A549 (cell line): ENCODE results near the gene BEAN1. TPM values are rescaled to one million over a fixed set of nuclear protein-coding genes. Genes with fewer than 3 reads are reported as not detected.
A peak's percentile ranks its signal among the peaks of the same experiment; 100 is the strongest.

Experiments used
- ATAC-seq, 2 experiments: fragments of 200-7000 bp in 1 of 2; fragments of >200 bp in 1 of 2; cut with Nextera tagmentation in 1 of 2; cut with Tn5 transposase in 1 of 2; 3 replicates each; pipeline versions ENCODE4 v1.8.0 to v1.9.1; 2018 to 2020; ENCODE audit warnings: mild to moderate bottlenecking in 1 of 2, moderate library complexity in 1 of 2
- CTCF ChIA-PET: fragments of 300-600 bp; sonication (Branson Sonifier 250); formaldehyde crosslinking; extraction: SDS; loops from one replicate; lab custom pipeline; 2021; ENCODE audit warnings: antibody characterized with exemption, inconsistent platforms; lab: Yijun Ruan, JAX
- POLR2A ChIA-PET: fragments of 350-600 bp; formaldehyde crosslinking; extraction: SDS; loops from one replicate; lab custom pipeline; 2021; ENCODE audit warnings: antibody characterized with exemption, inconsistent platforms; lab: Yijun Ruan, JAX
- DNase-seq, 2 experiments: peaks; one replicate each; pipeline versions ENCODE4 v3.0.0 to v3.0.0-alpha.2; 2011 to 2016; ENCODE audit warnings: low read depth in 1 of 2, low spot score in 1 of 2
- FAIRE-seq: peaks from 2 replicates; lab custom pipeline; 2011; peaks lifted over from hg19 to GRCh38; lab: Jason Lieb, UNC
- H3K27ac ChIP-seq, 2 experiments: fragments of >200 bp; sonication (Bioruptor Twin); formaldehyde crosslinking; 3 replicates each; pipeline ENCODE4 v1.5.1; 2016 to 2017
- H3K4me1 ChIP-seq: fragments of >200 bp; sonication (Bioruptor Twin); formaldehyde crosslinking; 3 replicates; pipeline ENCODE4 v1.6.1; 2016
- H3K4me2 ChIP-seq: fragments of >200 bp; sonication (Bioruptor Twin); formaldehyde crosslinking; 3 replicates; pipeline ENCODE4 v1.6.1; 2016
- H3K4me3 ChIP-seq: fragments of >200 bp; sonication (Bioruptor Twin); formaldehyde crosslinking; 3 replicates; pipeline ENCODE4 v1.5.1; 2016
- H3K9me3 ChIP-seq: fragments of >200 bp; sonication (Bioruptor Twin); formaldehyde crosslinking; 3 replicates; pipeline ENCODE4 v1.6.1; 2016
- BHLHE40 ChIP-seq: IDR thresholded peaks from 2 replicates; pipeline ENCODE4 v1.6.1; 2012; ENCODE audit warnings: low read depth, low read length, inconsistent platforms
- CBX2 ChIP-seq: fragments of 200-600 bp; sonication (generic); IDR thresholded peaks from 2 replicates; pipeline ENCODE4 v1.6.1; 2016; ENCODE audit warnings: low read depth, mild to moderate bottlenecking, borderline replicate concordance
- CEBPB ChIP-seq, 2 experiments: fragments of >200 bp in 1 of 2; sonication (Bioruptor Twin) in 1 of 2; formaldehyde crosslinking in 1 of 2; IDR thresholded peaks; 2 replicates each; pipeline ENCODE4 v1.6.1; 2012 to 2016
- EHF ChIP-seq: fragments of 250-450 bp; sonication (Bioruptor Pico); IDR thresholded peaks from 2 replicates; pipeline ENCODE4 v1.5.0; 2020; ENCODE audit warnings: mild to moderate bottlenecking
- EHMT2 ChIP-seq: fragments of 200-600 bp; sonication (generic); IDR thresholded peaks from 2 replicates; pipeline ENCODE4 v1.6.1; 2016; ENCODE audit warnings: antibody characterized with exemption, low read depth, mild to moderate bottlenecking, moderate library complexity
- EP300 ChIP-seq, 2 experiments: fragments of >200 bp; sonication (Bioruptor Twin); formaldehyde crosslinking; IDR thresholded peaks; 2 replicates in 1 of 2; 3 replicates in 1 of 2; pipeline ENCODE4 v1.6.1; 2016 to 2017
- ESRRA ChIP-seq: fragments of 150-350 bp; IDR thresholded peaks from 2 replicates; pipeline ENCODE4 v1.6.1; 2014; ENCODE audit warnings: mild to moderate bottlenecking, low read length, borderline replicate concordance
- FOXS1 ChIP-seq: fragments of 250-450 bp; sonication (Bioruptor Pico); IDR thresholded peaks from 2 replicates; pipeline ENCODE4 v1.5.0; 2020; ENCODE audit warnings: mild to moderate bottlenecking, moderate library complexity
- HOXB13 ChIP-seq: fragments of 250-450 bp; sonication (Bioruptor Pico); IDR thresholded peaks from 2 replicates; pipeline ENCODE4 v1.5.0; 2020; ENCODE audit warnings: low read depth, mild to moderate bottlenecking, moderate library complexity
- HOXB5 ChIP-seq: fragments of 250-450 bp; sonication (Bioruptor Pico); IDR thresholded peaks from 2 replicates; pipeline ENCODE4 v1.5.0; 2020; ENCODE audit warnings: mild to moderate bottlenecking, moderate library complexity
- JUN ChIP-seq, 2 experiments: fragments of >200 bp; sonication (Bioruptor Twin); formaldehyde crosslinking; IDR thresholded peaks; 2 replicates in 1 of 2; 3 replicates in 1 of 2; pipeline ENCODE4 v1.6.1; 2016 to 2017
- KDM1A ChIP-seq: fragments of 200-600 bp; sonication (generic); IDR thresholded peaks from 2 replicates; pipeline ENCODE4 v1.6.1; 2016; ENCODE audit warnings: low read depth, mild to moderate bottlenecking
- MAFK ChIP-seq: fragments of 450-650 bp; IDR thresholded peaks from 2 replicates; pipeline ENCODE4 v1.6.1; 2014; ENCODE audit not compliant: partially characterized antibody
- MAZ ChIP-seq: fragments of 150-350 bp; IDR thresholded peaks from 2 replicates; pipeline ENCODE4 v1.6.1; 2014; ENCODE audit warnings: antibody characterized with exemption, low read depth, low read length, borderline replicate concordance
- MYC ChIP-seq: IDR thresholded peaks from 2 replicates; pipeline ENCODE4 v1.6.1; 2012; ENCODE audit warnings: mild to moderate bottlenecking, inconsistent platforms, low read length, improper control_type of control experiment, borderline replicate concordance
- NFE2L2 ChIP-seq: fragments of 150-350 bp; conservative IDR thresholded peaks from 2 replicates; pipeline ENCODE4 v1.6.1; 2014; ENCODE audit warnings: low read length
- NR3C1 ChIP-seq: fragments of >200 bp; sonication (Bioruptor Twin); formaldehyde crosslinking; IDR thresholded peaks from 3 replicates; pipeline ENCODE4 v1.6.1; 2017
- POLR2A ChIP-seq: IDR thresholded peaks from 2 replicates; pipeline ENCODE4 v1.6.1; 2012; ENCODE audit warnings: mild to moderate bottlenecking, low read length
- RCOR1 ChIP-seq: fragments of 150-350 bp; IDR thresholded peaks from 2 replicates; pipeline ENCODE4 v1.6.1; 2014; ENCODE audit warnings: antibody characterized with exemption, low read length, low read depth
- RFX5 ChIP-seq: fragments of 450-650 bp; IDR thresholded peaks from 2 replicates; pipeline ENCODE4 v1.7.1; 2014; ENCODE audit warnings: antibody characterized with exemption, mild to moderate bottlenecking, moderate library complexity
- SREBF2 ChIP-seq: fragments of 450-650 bp; IDR thresholded peaks from 2 replicates; pipeline ENCODE4 v1.6.1; 2014; ENCODE audit warnings: mild to moderate bottlenecking, moderate library complexity
- TFCP2L1 ChIP-seq: fragments of 250-450 bp; sonication (Bioruptor Pico); IDR thresholded peaks from 2 replicates; pipeline ENCODE4 v1.5.0; 2021; ENCODE audit warnings: mild to moderate bottlenecking
- ZC3H11A ChIP-seq: fragments of 450-650 bp; IDR thresholded peaks from 2 replicates; pipeline ENCODE4 v1.6.1; 2014; ENCODE audit warnings: antibody characterized with exemption, mild to moderate bottlenecking
- WGBS: methylation state at CpG from one replicate; pipeline ENCODE4 v1.1.6; 2017; ENCODE audit errors: missing lambda C conversion rate; 5-methylcytosine and 5-hydroxymethylcytosine counted together
- polyA plus RNA-seq, 4 experiments: library from polyadenylated mRNA; depleted of rRNA in 3 of 4; stranded (reverse); fragments of >200 nt; fragmentation: RNase III in 1 of 4; extraction: RNeasy Plus Mini Kit Qiagen cat#74134 plus additional on column Dnase treatment in 1 of 4; gene quantifications; 2 replicates in 3 of 4; 3 replicates in 1 of 4; pipeline ENCODE4 v1.2.3, GENCODE V29; 2011 to 2017
- TF ChIP-seq, protein P1 (sequence below): fragments of >200 bp; sonication (Bioruptor Twin); formaldehyde crosslinking; IDR thresholded peaks from 3 replicates; pipeline ENCODE4 v1.6.1; 2016
- TF ChIP-seq, protein P2 (sequence below): fragments of 200-600 bp; sonication (generic); IDR thresholded peaks from 2 replicates; pipeline ENCODE4 v1.6.1; 2016; ENCODE audit warnings: antibody characterized with exemption, mild to moderate bottlenecking, moderate library complexity
- TF ChIP-seq, protein P3 (sequence below): IDR thresholded peaks from 2 replicates; pipeline ENCODE4 v1.6.1; 2012
- TF ChIP-seq, protein P4 (sequence below): fragments of >200 bp; sonication (Bioruptor Twin); formaldehyde crosslinking; IDR thresholded peaks from 2 replicates; pipeline ENCODE4 v1.6.1; 2016

Gene BEAN1
- polyA plus RNA-seq, 2 of the 4 experiments (the other 2 are of a cell fraction): 0.98 to 1.7 TPM

DNA sequence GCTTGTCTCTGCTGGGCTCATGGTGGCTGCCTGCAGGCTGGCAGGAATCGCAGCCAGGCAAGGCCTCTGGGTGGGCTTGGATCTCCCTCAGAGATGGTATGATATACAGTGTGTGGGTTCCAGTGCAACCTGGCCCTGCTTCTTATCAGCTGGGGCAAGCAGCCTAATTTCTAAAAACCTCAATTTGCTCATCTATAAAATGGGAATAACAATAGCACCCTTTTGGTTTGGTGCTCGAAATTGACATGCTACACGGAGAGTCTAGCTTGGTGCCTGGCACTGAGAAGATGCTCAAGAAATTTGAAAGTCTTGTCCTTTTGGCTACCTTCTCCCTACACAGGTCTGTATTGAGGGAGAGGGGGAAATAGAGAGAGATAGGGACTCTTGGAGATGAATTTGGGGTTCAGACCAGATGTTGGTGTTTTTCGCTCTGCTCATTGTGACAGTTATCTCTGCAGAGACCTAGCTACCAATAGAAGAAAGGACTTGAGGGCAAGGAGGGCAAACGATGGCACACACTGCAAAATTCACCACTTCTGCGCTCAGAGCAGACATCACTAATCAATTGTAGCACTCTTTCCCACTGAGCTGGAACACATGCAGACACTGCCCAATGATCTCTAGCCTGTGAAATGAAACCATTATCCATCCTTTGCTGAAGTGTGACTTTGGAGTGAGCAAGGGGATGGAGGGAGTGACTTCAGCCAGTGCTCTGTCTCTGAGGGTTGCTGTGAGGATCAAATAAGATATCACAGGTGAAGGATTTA lies 15.6 kb downstream of the BEAN1 start:
- Histone ChIP-seq H3K4me3 (no peak overlapping the region), H3K27ac (no peak overlapping the region), H3K4me2 (no peak overlapping the region), H3K9me3 (no peaks in the 10 kb centered on the region), H3K4me1 (no peaks in the 10 kb centered on the region)
- no peak for DNase-seq
- TF ChIP-seq ESRRA (no peak), BHLHE40 (no peak), EHMT2 (no peak), MAZ (no peak), NR3C1 (no peak), HOXB13 (CRISPR knock-in tag) (no peak), KDM1A (no peak), MAFK (no peak), EHF (CRISPR knock-in tag) (no peak), CEBPB (IDR thresholded peaks at IDR 0.05) (no peak), FOXS1 (no peak), MYC (no peak), EP300 (IDR thresholded peaks at IDR 0.05) (no peak), SREBF2 (no peak), JUN (IDR thresholded peaks at IDR 0.05) (no peak)
- TF ChIP-seq, protein P1, sequence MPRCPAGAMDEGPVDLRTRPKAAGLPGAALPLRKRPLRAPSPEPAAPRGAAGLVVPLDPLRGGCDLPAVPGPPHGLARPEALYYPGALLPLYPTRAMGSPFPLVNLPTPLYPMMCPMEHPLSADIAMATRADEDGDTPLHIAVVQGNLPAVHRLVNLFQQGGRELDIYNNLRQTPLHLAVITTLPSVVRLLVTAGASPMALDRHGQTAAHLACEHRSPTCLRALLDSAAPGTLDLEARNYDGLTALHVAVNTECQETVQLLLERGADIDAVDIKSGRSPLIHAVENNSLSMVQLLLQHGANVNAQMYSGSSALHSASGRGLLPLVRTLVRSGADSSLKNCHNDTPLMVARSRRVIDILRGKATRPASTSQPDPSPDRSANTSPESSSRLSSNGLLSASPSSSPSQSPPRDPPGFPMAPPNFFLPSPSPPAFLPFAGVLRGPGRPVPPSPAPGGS: no peak
- TF ChIP-seq, protein P2, sequence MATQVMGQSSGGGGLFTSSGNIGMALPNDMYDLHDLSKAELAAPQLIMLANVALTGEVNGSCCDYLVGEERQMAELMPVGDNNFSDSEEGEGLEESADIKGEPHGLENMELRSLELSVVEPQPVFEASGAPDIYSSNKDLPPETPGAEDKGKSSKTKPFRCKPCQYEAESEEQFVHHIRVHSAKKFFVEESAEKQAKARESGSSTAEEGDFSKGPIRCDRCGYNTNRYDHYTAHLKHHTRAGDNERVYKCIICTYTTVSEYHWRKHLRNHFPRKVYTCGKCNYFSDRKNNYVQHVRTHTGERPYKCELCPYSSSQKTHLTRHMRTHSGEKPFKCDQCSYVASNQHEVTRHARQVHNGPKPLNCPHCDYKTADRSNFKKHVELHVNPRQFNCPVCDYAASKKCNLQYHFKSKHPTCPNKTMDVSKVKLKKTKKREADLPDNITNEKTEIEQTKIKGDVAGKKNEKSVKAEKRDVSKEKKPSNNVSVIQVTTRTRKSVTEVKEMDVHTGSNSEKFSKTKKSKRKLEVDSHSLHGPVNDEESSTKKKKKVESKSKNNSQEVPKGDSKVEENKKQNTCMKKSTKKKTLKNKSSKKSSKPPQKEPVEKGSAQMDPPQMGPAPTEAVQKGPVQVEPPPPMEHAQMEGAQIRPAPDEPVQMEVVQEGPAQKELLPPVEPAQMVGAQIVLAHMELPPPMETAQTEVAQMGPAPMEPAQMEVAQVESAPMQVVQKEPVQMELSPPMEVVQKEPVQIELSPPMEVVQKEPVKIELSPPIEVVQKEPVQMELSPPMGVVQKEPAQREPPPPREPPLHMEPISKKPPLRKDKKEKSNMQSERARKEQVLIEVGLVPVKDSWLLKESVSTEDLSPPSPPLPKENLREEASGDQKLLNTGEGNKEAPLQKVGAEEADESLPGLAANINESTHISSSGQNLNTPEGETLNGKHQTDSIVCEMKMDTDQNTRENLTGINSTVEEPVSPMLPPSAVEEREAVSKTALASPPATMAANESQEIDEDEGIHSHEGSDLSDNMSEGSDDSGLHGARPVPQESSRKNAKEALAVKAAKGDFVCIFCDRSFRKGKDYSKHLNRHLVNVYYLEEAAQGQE: no peak
- ATAC-seq: no peak
- FAIRE-seq: no peak
- WGBS: 80% methylated on average over 6 of the region's 6 CpGs
- ChIA-PET CTCF (interaction anchor here (0.9 to 4.4 kb wide), 7 partner anchors 10 to 73 kb away, joined by 3 to 24 read pairs (median 4); no protein-coding TSS in a partner anchor), POLR2A (no interaction called here)

DNA sequence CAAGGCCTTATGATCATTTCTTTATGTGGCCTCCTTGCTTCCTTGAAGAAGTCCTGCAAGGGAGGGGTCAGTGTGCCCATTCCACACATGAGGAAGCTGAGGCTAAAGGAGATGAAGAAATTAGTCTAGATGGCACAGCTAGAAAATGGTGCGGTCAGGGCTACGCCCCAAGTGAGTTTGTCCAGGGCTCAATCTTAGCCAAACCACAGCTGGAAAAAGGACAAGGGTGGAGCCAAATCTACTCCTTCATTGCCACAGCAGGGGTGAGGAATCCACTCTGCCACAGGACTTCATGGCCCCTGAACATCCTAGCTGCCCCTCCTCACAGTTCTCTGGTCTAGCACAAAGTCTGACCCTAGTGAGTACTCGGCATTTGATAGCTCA lies 16.2 kb downstream of the BEAN1 start:
- no peak for ATAC-seq
- Histone ChIP-seq H3K4me3 (no peak overlapping the region), H3K4me2 (no peak overlapping the region), H3K4me1 (no peaks in the 10 kb centered on the region), H3K27ac (no peak overlapping the region), H3K9me3 (no peaks in the 10 kb centered on the region)
- ChIA-PET POLR2A (no interaction called here), CTCF (interaction anchor here (1.0 to 4.4 kb wide), 9 partner anchors 9 to 72 kb away, joined by 3 to 24 read pairs (median 6); no protein-coding TSS in a partner anchor)
- no peak for TF ChIP-seq TFCP2L1 (CRISPR knock-in tag)
- no peak for DNase-seq
- WGBS: 84% methylated on average over 3 of the region's 3 CpGs
- FAIRE-seq: no peak

DNA sequence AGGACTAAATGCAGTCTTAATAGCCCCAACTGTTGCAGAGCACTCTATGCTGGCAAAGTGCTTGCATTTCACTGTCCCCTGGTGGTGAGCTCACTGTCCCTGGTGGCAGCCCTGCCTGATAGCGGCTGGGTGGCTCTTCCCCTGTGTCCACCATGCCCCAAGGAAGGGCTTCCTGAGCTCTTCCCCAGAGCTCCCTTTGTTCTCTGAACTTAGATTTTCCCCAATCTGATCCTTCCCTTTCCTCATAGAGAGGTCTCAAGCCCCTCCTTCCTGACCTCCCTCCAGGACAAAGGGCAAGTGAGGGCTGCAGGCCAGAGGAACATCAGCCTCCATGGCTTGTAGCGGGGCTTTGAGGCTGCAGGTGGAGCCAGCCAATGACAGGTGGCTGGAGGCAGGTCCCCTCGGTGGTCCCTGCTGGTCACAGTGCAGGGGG lies 17.0 kb downstream of the BEAN1 start:
- CTCF ChIA-PET: interaction anchor here (1.0 to 4.4 kb wide), 11 partner anchors 9 to 388 kb away, joined by 3 to 24 read pairs (median 5); no protein-coding TSS in a partner anchor

More for the DNA sequence above, 17.0 kb downstream of the BEAN1 start:
- WGBS: 71% methylated on average over 3 of the region's 3 CpGs
- Histone ChIP-seq H3K4me2 (no peak overlapping the region), H3K27ac (no peak overlapping the region), H3K4me3 (no peak overlapping the region), H3K4me1 (no peaks in the 10 kb centered on the region), H3K9me3 (no peaks in the 10 kb centered on the region)
- TF ChIP-seq RFX5 (no peak), CBX2 (no peak), MYC (no peak), HOXB5 (CRISPR knock-in tag) (no peak), POLR2A (no peak), RCOR1 (no peak), EHMT2 (no peak), NFE2L2 (no peak), BHLHE40 (no peak), ZC3H11A (no peak)
- TF ChIP-seq, protein P3, sequence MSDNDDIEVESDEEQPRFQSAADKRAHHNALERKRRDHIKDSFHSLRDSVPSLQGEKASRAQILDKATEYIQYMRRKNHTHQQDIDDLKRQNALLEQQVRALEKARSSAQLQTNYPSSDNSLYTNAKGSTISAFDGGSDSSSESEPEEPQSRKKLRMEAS: no peak
- TF ChIP-seq, protein P4, sequence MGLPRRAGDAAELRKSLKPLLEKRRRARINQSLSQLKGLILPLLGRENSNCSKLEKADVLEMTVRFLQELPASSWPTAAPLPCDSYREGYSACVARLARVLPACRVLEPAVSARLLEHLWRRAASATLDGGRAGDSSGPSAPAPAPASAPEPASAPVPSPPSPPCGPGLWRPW: no peak
- ATAC-seq (peak; percentile 83 to 84), FAIRE-seq (no peak), DNase-seq (peak in 1 of 2 experiments; percentile 26)
- POLR2A ChIA-PET: no interaction called here
